HG02840 (cell line): Measurements from ENCODE around the gene CERK.
"Not testable (repeated sequence)": the region's sequence is repeated elsewhere in the genome, so short reads cannot be mapped to it uniquely, and the experiment has no call there.

Experiments used
- ATAC-seq: cut with Tn5 transposase; IDR thresholded peaks from one replicate; pipeline ENCODE4 v1.9.1; 2021; ENCODE audit warnings: mild to moderate bottlenecking, moderate library complexity, moderate number of reproducible peaks; ENCODE audit not compliant: unreplicated experiment, low FRiP score

Gene CERK

DNA sequence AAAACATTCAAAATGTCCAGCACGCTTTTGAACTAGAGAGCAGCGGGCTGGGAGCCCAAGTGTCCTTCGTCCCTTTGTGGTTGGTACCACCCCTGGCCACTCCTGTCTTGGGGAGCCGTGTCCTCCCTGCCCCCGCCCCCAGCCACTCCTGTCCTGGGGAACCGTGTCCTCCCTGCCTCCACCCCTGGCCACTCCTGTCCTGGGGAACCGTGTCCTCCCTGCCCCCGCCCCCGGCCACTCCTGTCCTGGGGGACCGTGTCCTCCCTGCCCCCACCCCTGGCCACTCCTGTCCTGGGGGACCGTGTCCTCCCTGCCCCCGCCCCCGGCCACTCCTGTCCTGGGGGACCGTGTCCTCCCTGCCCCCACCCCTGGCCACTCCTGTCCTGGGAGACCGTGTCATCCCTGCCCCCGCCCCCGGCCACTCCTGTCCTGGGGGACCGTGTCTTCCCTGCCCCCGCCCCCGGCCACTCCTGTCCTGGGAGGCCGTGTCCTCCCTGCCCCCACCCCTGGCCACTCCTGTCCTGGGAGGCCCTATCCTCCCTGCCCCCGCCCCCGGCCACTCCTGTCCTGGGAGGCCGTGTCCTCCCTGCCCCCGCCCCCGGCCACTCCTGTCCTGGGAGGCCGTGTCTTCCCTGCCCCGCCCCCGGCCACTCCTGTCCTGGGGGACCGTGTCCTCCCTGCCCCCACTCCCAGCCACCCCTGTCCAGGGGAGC is 102.9 kb downstream of the CERK start:
- not testable (repeated sequence) for ATAC-seq
